Nasal cavity respiratory epithelium epithelial cell of viscerocranial mucosa (primary cell): ENCODE data around the gene TTYH2. TPM values are rescaled to one million over a fixed set of nuclear protein-coding genes. Genes with fewer than 3 reads are reported as not detected.

Experiments used
- total RNA-seq: library from RNA; depleted of rRNA; stranded (reverse); fragments of >200 nt; gene quantifications from 2 replicates; pipeline ENCODE4 v1.2.3, GENCODE V29; 2014

Gene TTYH2, protein sequence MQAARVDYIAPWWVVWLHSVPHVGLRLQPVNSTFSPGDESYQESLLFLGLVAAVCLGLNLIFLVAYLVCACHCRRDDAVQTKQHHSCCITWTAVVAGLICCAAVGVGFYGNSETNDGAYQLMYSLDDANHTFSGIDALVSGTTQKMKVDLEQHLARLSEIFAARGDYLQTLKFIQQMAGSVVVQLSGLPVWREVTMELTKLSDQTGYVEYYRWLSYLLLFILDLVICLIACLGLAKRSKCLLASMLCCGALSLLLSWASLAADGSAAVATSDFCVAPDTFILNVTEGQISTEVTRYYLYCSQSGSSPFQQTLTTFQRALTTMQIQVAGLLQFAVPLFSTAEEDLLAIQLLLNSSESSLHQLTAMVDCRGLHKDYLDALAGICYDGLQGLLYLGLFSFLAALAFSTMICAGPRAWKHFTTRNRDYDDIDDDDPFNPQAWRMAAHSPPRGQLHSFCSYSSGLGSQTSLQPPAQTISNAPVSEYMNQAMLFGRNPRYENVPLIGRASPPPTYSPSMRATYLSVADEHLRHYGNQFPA
- total RNA-seq, result 2.4 and 3.8 TPM in 2 replicates

DNA sequence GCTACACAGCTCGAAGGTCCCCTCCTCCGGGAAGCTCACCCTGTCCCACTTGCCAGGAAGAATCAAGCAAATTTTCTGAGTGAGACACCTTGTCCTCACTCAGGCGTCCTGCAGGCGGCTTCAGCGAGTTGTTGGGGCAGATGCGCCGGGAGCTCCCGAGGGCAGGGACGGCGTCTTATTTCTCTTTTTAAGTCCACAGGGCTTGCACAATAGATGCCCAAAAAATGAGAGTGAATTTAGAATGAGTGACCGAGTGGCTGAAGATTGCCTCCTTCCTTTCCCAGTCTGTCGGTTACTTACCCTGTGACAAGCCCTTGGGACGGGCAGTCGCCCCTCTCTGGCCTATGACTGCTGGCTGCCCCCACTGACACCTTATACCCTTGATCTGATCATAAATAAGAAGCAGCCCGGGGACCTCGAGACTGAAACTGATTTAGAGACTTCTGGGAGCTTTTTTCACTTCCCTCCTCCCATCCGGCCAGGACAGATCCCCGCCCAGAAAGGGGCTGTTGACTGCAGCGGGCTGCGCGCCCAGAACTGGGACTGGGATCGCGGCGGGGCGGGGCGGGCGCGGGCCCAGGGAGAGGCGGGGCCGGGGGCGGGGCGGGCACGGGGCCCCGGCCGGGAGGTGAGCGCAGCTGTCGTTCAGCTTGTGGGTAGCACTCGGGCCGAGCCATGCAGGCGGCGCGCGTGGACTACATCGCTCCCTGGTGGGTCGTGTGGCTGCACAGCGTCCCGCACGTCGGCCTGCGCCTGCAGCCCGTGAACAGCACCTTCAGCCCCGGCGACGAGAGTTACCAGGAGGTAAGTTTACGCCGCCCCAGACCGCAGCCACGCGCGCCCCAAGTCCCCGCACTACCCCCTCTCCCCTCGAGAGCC lies at the start of gene TTYH2:
TTYH2 (plus strand) TSS at position 659 of the 879 bp plus-strand sequence; CDS start at position 676, 17 bp downstream.

DNA sequence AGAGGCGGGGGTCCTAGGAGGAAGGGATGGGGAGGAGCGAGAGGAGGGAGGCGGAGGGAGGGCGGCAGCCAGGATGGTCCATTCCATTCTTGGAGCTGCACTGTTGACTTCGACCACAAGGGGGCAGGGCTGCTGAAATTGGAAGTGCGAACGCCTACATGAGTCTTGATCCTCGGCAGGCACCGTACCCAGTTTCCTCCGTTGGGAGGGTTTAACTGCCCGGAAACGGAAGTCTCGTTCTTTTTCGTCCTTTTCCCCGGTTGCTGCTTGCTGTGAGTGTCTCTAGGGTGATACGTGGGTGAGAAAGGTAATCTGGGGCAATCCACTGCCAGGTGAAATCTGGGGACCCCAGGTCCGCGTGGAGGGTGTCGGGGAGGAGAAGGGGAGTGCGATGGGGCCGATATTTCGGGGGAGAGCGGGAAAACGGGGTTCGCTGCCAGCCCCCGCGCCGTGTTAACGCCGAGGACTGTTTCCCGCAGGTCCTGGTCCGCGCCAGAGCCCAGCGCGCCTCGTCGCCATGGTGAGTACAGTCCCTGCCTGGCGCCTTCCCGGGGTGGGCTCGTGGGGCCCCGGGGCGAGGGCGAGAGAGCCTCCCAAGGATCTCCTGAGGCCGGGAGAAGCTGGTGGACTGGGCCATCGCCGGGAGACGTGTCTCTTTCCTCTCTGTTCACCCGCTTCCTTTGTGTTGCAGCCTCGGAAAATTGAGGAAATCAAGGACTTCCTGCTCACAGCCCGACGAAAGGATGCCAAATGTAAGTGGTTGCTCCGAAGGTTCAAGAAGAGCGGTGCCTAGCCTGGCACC lies 9.7 kb upstream of the TTYH2 start, which contains the start of gene RPL38:
RPL38 (plus strand) TSS at position 240 of the 802 bp plus-strand sequence; CDS start at position 518, 278 bp downstream.

DNA sequence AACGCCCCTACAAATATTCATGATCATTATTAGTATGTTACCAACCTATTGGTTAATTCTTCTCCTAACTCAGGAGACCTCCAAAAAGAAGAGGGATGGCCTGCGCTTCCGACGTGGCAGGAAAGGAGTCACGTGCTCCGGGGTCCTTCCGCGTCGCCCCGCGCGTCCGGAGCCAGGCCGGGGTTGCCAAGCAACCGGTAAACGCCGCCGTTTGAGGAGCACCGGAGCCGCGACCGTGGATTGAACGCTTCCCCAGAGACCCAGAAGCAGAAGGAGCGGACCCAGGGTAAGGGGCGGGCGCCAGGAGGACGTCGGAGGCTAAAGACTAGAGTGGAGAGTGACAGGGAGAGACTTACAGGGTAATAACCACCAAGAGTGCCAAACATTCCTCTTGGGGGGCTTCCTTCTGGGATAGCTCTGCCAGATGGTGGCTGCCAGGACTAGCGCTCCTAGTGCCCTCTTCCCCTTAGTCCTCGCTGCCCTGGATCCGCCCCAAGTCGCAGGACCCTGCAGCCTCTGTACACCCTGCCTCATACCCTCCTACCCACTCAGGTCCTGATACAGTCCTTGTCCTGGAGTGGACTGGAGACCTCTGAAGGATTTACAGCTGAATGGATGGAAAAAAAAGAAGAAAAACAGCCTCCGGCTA lies 60.8 kb downstream of the TTYH2 start, which contains the start of gene DNAI2:
DNAI2 (plus strand) TSS at position 175 of the 649 bp plus-strand sequence. CDS start 7,584 bp downstream, outside the sequence.

Other genes with a start within 250 kb of the TTYH2 start
- gene RPL38, start 9.9 kb upstream of the TTYH2 start, total RNA-seq, result 1,302 and 1,753 TPM in 2 replicates
- gene DNAI2, start 60.7 kb downstream of the TTYH2 start, total RNA-seq, result 0.07 TPM in 1 of 2 replicates, not detected in the other
- 0.07 TPM in 1 of 2 replicates, not detected in the other for gene KIF19, start 112.7 kb downstream of the TTYH2 start, total RNA-seq
- gene BTBD17, start 148.3 kb downstream of the TTYH2 start, total RNA-seq, result not detected in 2 replicates
- not detected in 2 replicates for gene GPR142, start 153.9 kb downstream of the TTYH2 start, total RNA-seq
- 7.2 and 80.2 TPM in 2 replicates for gene GPRC5C, start 218.5 kb downstream of the TTYH2 start, total RNA-seq